Measurements from ENCODE around the gene PKIB.

The PKIB gene

DNA sequence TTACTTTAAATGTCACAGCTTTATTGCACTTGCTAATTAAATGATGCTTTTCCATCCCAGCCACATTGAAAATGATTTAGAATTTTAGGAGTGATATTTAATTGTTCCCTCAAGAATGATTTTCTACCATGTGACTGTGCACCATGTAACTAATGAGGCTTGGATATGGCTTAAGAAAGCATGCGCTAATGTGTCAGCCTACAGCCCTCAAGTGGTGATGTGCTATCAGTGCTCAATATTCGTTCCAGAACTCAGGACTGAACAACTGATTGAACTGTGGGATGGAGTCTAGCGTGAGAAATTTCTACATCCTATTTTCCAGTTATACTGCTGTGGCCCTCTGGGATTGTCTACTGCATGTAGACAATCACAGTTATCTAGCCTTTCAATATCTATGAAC, 71.5 kb downstream of the PKIB start:
- Histone ChIP-seq H3K9me3 (ENCODE audit: control insufficient read depth in 2 of 2, low read length in 2 of 2) (no peaks in the 10 kb centered on the region), H3K27me3 (ENCODE audit: control insufficient read depth in 1 of 2, insufficient read depth in 2 of 2, low read length in 2 of 2) (no peaks in the 10 kb centered on the region), H3K27ac (ENCODE audit: low read length) (no peak overlapping the region), H3K4me3 (ENCODE audit: low read length in 2 of 2) (no peak overlapping the region), H3K36me3 (ENCODE audit: control insufficient read depth in 2 of 2, insufficient read depth in 2 of 2, low read length in 2 of 2) (no peaks in the 10 kb centered on the region), H3K9ac (ENCODE audit: low read length in 2 of 2) (no peak overlapping the region), H3K4me1 (ENCODE audit: control insufficient read depth, insufficient read depth, low read length) (no peaks in the 10 kb centered on the region)

- Histone ChIP-seq H3K27me3 (ENCODE audit: control insufficient read depth in 1 of 2, insufficient read depth in 2 of 2, low read length in 2 of 2) (no peaks in the 10 kb centered on the region), H3K4me1 (ENCODE audit: control insufficient read depth, insufficient read depth, low read length) (no peaks in the 10 kb centered on the region), H3K9ac (ENCODE audit: low read length in 2 of 2) (no peak overlapping the region), H3K9me3 (ENCODE audit: control insufficient read depth in 2 of 2, low read length in 2 of 2) (no peaks in the 10 kb centered on the region), H3K27ac (ENCODE audit: low read length) (no peak overlapping the region), H3K36me3 (ENCODE audit: control insufficient read depth in 2 of 2, insufficient read depth in 2 of 2, low read length in 2 of 2) (no peaks in the 10 kb centered on the region), H3K4me3 (ENCODE audit: low read length in 2 of 2) (no peak overlapping the region)
Observed at GRCh38 chr6:122683989-122684651, 73.9 kb downstream of the PKIB start.

- H3K4me1 ChIP-seq (ENCODE audit: control insufficient read depth, insufficient read depth, low read length) = no peaks in the 10 kb centered on the region
- no peak overlapping the region for H3K9ac ChIP-seq (ENCODE audit: low read length in 2 of 2)
- H3K4me3 ChIP-seq (ENCODE audit: low read length in 2 of 2) = no peak overlapping the region
- H3K27me3 ChIP-seq (ENCODE audit: control insufficient read depth in 1 of 2, insufficient read depth in 2 of 2, low read length in 2 of 2) = no peaks in the 10 kb centered on the region
- H3K27ac ChIP-seq (ENCODE audit: low read length) = no peak overlapping the region
- H3K36me3 ChIP-seq (ENCODE audit: control insufficient read depth in 2 of 2, insufficient read depth in 2 of 2, low read length in 2 of 2) = no peaks in the 10 kb centered on the region
- no peaks in the 10 kb centered on the region for H3K9me3 ChIP-seq (ENCODE audit: control insufficient read depth in 2 of 2, low read length in 2 of 2)
Observed at GRCh38 chr6:122692175-122692598, 82.0 kb downstream of the PKIB start.

DNA sequence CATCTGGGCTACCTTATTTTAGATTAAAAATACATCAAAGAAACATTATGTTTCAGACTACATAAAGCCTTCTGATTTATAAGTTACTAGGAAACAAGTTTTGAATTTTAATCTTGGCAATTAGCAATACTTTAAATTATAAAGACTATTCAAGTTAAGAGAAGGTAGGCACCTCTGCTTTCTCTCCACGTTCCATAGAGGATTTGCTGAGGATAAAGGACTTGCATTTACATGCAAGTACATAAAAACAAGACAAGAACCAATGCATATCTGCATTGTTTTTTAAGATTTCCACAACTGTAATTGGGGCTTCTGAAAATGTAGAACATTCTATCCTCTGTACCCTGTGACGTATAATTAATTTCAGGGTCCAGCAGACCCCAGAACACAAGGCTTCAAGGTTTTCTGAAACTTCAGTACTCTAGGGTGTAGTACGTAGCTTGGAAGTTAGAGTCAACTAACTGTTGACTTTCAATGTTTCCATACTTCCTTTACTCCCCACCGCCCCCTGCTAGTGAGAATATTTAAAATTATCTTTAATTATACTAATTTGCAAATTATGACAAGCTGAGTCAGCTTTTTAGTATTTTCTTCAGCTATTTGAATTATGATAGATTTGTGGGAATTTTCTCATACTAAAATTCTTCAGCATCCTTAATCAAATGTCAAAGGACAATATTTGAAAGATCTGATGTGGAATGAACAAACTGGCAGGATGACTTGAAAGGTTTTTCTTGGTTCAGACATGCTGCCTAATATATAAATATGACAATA, 82.8 kb downstream of the PKIB start:
- Histone ChIP-seq H3K4me1 (ENCODE audit: control insufficient read depth, insufficient read depth, low read length) (no peaks in the 10 kb centered on the region), H3K9me3 (ENCODE audit: control insufficient read depth in 2 of 2, low read length in 2 of 2) (no peaks in the 10 kb centered on the region), H3K4me3 (ENCODE audit: low read length in 2 of 2) (no peak overlapping the region), H3K27ac (ENCODE audit: low read length) (no peak overlapping the region), H3K36me3 (ENCODE audit: control insufficient read depth in 2 of 2, insufficient read depth in 2 of 2, low read length in 2 of 2) (no peaks in the 10 kb centered on the region), H3K27me3 (ENCODE audit: control insufficient read depth in 1 of 2, insufficient read depth in 2 of 2, low read length in 2 of 2) (no peaks in the 10 kb centered on the region), H3K9ac (ENCODE audit: low read length in 2 of 2) (no peak overlapping the region)

- no peak overlapping the region for H3K4me3 ChIP-seq (ENCODE audit: low read length in 2 of 2)
- H3K9ac ChIP-seq (ENCODE audit: low read length in 2 of 2) = no peak overlapping the region
- no peaks in the 10 kb centered on the region for H3K4me1 ChIP-seq (ENCODE audit: control insufficient read depth, insufficient read depth, low read length)
- no peak overlapping the region for H3K27ac ChIP-seq (ENCODE audit: low read length)
- no peaks in the 10 kb centered on the region for H3K27me3 ChIP-seq (ENCODE audit: control insufficient read depth in 1 of 2, insufficient read depth in 2 of 2, low read length in 2 of 2)
- no peaks in the 10 kb centered on the region for H3K9me3 ChIP-seq (ENCODE audit: control insufficient read depth in 2 of 2, low read length in 2 of 2)
- H3K36me3 ChIP-seq (ENCODE audit: control insufficient read depth in 2 of 2, insufficient read depth in 2 of 2, low read length in 2 of 2) = no peaks in the 10 kb centered on the region
Observed at GRCh38 chr6:122694075-122694474, 83.9 kb downstream of the PKIB start.

DNA sequence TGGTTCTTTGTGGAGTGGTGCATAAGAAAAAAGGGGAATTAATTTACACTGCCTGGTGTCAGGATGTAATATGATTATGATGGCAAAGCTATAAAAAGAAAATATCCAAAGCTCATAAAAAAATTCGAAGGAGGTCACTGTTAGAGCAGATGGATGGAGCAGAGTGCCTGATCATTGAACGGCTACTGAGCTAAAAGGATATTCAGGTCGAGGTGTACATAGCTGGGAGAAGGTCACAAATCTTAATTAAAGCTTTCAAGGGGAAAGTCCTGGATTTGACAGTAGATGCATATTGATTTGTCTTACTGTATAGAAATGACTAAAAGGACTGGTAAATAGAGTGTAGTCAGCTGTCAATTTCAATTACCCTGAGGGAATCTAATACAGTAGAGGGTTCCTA, 84.4 kb downstream of the PKIB start:
- H3K27ac ChIP-seq (ENCODE audit: low read length) = no peak overlapping the region
- H3K4me1 ChIP-seq (ENCODE audit: control insufficient read depth, insufficient read depth, low read length) = no peaks in the 10 kb centered on the region
- no peaks in the 10 kb centered on the region for H3K36me3 ChIP-seq (ENCODE audit: control insufficient read depth in 2 of 2, insufficient read depth in 2 of 2, low read length in 2 of 2)
- no peaks in the 10 kb centered on the region for H3K9me3 ChIP-seq (ENCODE audit: control insufficient read depth in 2 of 2, low read length in 2 of 2)
- no peak overlapping the region for H3K4me3 ChIP-seq (ENCODE audit: low read length in 2 of 2)
- no peak overlapping the region for H3K9ac ChIP-seq (ENCODE audit: low read length in 2 of 2)
- H3K27me3 ChIP-seq (ENCODE audit: control insufficient read depth in 1 of 2, insufficient read depth in 2 of 2, low read length in 2 of 2) = no peaks in the 10 kb centered on the region

- H3K4me3 ChIP-seq (ENCODE audit: low read length in 2 of 2) = no peak overlapping the region
- no peaks in the 10 kb centered on the region for H3K36me3 ChIP-seq (ENCODE audit: control insufficient read depth in 2 of 2, insufficient read depth in 2 of 2, low read length in 2 of 2)
- H3K27ac ChIP-seq (ENCODE audit: low read length) = no peak overlapping the region
- no peaks in the 10 kb centered on the region for H3K4me1 ChIP-seq (ENCODE audit: control insufficient read depth, insufficient read depth, low read length)
- H3K27me3 ChIP-seq (ENCODE audit: control insufficient read depth in 1 of 2, insufficient read depth in 2 of 2, low read length in 2 of 2) = no peaks in the 10 kb centered on the region
- H3K9me3 ChIP-seq (ENCODE audit: control insufficient read depth in 2 of 2, low read length in 2 of 2) = no peaks in the 10 kb centered on the region
- no peak overlapping the region for H3K9ac ChIP-seq (ENCODE audit: low read length in 2 of 2)
Observed at GRCh38 chr6:122695188-122695587, 85.0 kb downstream of the PKIB start.

DNA sequence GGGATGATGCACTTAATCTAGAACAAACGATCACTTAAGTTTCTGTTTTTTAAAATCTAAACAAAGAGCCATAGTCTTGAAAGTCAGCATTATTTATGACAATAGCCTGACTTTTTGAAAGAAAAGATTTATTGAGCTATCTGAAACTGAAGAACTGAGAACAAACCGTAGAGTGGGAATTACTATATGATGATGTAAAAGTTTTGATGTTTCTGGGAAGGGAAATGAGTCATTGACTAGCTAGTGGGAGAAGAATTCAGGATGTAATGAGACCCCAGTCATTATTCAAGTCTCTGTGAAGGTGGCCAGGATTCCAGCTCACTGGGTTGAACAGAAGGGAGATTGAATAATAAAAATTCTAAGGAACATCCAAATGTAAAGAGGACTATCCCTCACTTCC, 85.9 kb downstream of the PKIB start:
- H3K36me3 ChIP-seq (ENCODE audit: control insufficient read depth in 2 of 2, insufficient read depth in 2 of 2, low read length in 2 of 2) = no peaks in the 10 kb centered on the region
- H3K4me1 ChIP-seq (ENCODE audit: control insufficient read depth, insufficient read depth, low read length) = no peaks in the 10 kb centered on the region
- H3K27ac ChIP-seq (ENCODE audit: low read length) = no peak overlapping the region
- H3K9ac ChIP-seq (ENCODE audit: low read length in 2 of 2) = no peak overlapping the region
- no peaks in the 10 kb centered on the region for H3K9me3 ChIP-seq (ENCODE audit: control insufficient read depth in 2 of 2, low read length in 2 of 2)
- no peaks in the 10 kb centered on the region for H3K27me3 ChIP-seq (ENCODE audit: control insufficient read depth in 1 of 2, insufficient read depth in 2 of 2, low read length in 2 of 2)
- no peak overlapping the region for H3K4me3 ChIP-seq (ENCODE audit: low read length in 2 of 2)

DNA sequence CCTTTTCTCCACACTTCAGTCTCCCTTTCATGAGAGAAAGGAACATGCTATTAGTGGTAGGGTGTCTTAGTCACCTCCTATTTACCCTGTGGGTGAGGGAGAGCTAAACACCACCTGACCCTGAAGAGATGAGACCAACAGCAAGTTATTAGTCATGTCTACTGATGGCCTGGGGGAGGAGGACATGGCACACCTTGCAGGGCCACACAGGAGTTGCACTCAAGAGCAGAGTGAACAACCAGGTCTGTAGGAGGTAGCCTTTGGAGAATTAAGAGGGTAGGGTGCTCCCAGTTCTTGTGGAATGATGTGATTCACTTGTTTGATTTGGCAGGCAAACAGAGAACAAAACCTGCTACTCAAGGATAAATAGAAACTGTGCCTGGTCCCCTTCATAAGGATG, 86.6 kb downstream of the PKIB start:
- H3K4me3 ChIP-seq (ENCODE audit: low read length in 2 of 2) = no peak overlapping the region
- no peaks in the 10 kb centered on the region for H3K36me3 ChIP-seq (ENCODE audit: control insufficient read depth in 2 of 2, insufficient read depth in 2 of 2, low read length in 2 of 2)
- H3K27ac ChIP-seq (ENCODE audit: low read length) = no peak overlapping the region
- no peaks in the 10 kb centered on the region for H3K9me3 ChIP-seq (ENCODE audit: control insufficient read depth in 2 of 2, low read length in 2 of 2)
- H3K4me1 ChIP-seq (ENCODE audit: control insufficient read depth, insufficient read depth, low read length) = no peaks in the 10 kb centered on the region
- H3K9ac ChIP-seq (ENCODE audit: low read length in 2 of 2) = no peak overlapping the region
- H3K27me3 ChIP-seq (ENCODE audit: control insufficient read depth in 1 of 2, insufficient read depth in 2 of 2, low read length in 2 of 2) = no peaks in the 10 kb centered on the region

DNA sequence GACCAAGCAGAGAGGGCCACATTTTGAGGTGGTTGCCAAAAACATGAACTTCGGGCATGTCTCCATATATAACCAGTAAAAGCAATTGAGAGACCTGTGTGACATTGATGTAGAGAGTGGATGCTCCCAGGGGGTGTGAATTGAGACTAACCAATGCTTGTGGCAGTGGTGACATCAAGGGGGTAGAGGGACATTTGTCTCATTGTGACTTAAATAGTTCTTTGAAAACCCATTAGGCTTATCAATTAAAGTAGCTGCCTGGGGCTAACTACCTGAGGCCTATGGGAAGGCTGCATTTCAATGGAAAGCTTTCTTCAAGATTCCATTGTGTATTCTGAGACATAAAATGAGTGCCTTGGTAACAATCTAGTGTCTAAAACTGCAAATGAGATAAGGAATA, 87.3 kb downstream of the PKIB start:
- H3K4me1 ChIP-seq (ENCODE audit: control insufficient read depth, insufficient read depth, low read length) = no peaks in the 10 kb centered on the region
- no peak overlapping the region for H3K9ac ChIP-seq (ENCODE audit: low read length in 2 of 2)
- no peak overlapping the region for H3K27ac ChIP-seq (ENCODE audit: low read length)
- H3K9me3 ChIP-seq (ENCODE audit: control insufficient read depth in 2 of 2, low read length in 2 of 2) = no peaks in the 10 kb centered on the region
- no peaks in the 10 kb centered on the region for H3K27me3 ChIP-seq (ENCODE audit: control insufficient read depth in 1 of 2, insufficient read depth in 2 of 2, low read length in 2 of 2)
- no peak overlapping the region for H3K4me3 ChIP-seq (ENCODE audit: low read length in 2 of 2)
- no peaks in the 10 kb centered on the region for H3K36me3 ChIP-seq (ENCODE audit: control insufficient read depth in 2 of 2, insufficient read depth in 2 of 2, low read length in 2 of 2)

DNA sequence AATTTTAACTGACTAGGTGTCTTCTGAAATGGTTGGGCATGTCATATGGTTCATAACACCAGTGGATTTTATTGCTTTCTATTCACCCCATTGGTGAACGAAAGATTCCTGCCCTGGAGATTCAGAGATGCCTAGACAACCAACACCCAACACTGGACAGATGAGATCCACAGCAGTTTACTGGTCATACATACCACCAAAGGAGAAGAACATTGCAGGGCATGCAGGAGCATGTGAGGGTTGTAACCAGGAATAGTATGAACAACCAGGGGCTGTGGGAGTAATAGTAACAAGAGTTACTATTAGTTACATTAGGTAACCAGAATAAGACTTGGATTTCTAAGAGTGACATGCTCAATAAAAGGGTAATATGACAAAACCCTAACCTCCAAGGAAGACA, 91.5 kb downstream of the PKIB start:
- Histone ChIP-seq H3K27me3 (ENCODE audit: control insufficient read depth in 1 of 2, insufficient read depth in 2 of 2, low read length in 2 of 2) (no peaks in the 10 kb centered on the region), H3K36me3 (ENCODE audit: control insufficient read depth in 2 of 2, insufficient read depth in 2 of 2, low read length in 2 of 2) (no peaks in the 10 kb centered on the region), H3K9ac (ENCODE audit: low read length in 2 of 2) (no peak overlapping the region), H3K4me3 (ENCODE audit: low read length in 2 of 2) (no peak overlapping the region), H3K27ac (ENCODE audit: low read length) (no peak overlapping the region), H3K9me3 (ENCODE audit: control insufficient read depth in 2 of 2, low read length in 2 of 2) (no peaks in the 10 kb centered on the region), H3K4me1 (ENCODE audit: control insufficient read depth, insufficient read depth, low read length) (no peaks in the 10 kb centered on the region)
